ENCODE measurements around the gene MRPL37. TPM values are rescaled to one million over a fixed set of nuclear protein-coding genes. Genes with fewer than 3 reads are reported as not detected.

MRPL37 gene
- total RNA-seq, 1 experiment from 2014 or later = 138 TPM

- TF ChIP-seq POLR2AphosphoS5 (IDR thresholded peaks at IDR 0.05; ENCODE audit: low read depth, low read length) = no peak
- no peak for TF ChIP-seq CTCF (IDR thresholded peaks at IDR 0.05)
- no peak for TF ChIP-seq TCF7L2 (IDR thresholded peaks at IDR 0.05; ENCODE audit: low read depth, low read length)
- no peak for TF ChIP-seq REST (IDR thresholded peaks at IDR 0.05; ENCODE audit: insufficient read depth in 1 of 2, low read depth in 2 of 2, low read length in 1 of 2)
- no peak for TF ChIP-seq SIN3A (IDR thresholded peaks at IDR 0.05; ENCODE audit: borderline replicate concordance, insufficient read depth, low read depth, low read length)
- ChIA-PET CTCF (no interaction called here), POLR2A (no interaction called here)
- Histone ChIP-seq H3K36me3 (ENCODE audit: control insufficient read depth, insufficient read depth, low read length) (no peaks in the 10 kb centered on the region), H3K27me3 (ENCODE audit: control insufficient read depth, insufficient read depth, low read length) (no peaks in the 10 kb centered on the region), H3K27ac (ENCODE audit: low read length) (no peak overlapping the region), H3K9me3 (ENCODE audit: control insufficient read depth, insufficient read depth, low read depth, low read length) (no peaks in the 10 kb centered on the region), H3K4me3 (ENCODE audit: low read depth in 2 of 2, low read length in 2 of 2) (no peak overlapping the region), H3K4me1 (ENCODE audit: control insufficient read depth, insufficient read depth, low read length) (peaks cover 11% of the 10 kb centered on the region)
- in situ Hi-C loops (cut with HindIII; ENCODE audit: low pct_unique_long_range_greater_than_20kb, low sequenced_read_pairs) (no loop called here), intact Hi-C loops (cut with micrococcal nuclease; ENCODE audit: unreplicated experiment) (no loop called here)
- no TSS peak for BruUV-seq (replicated peaks)
- no peak for ATAC-seq
- DNase-seq (ENCODE audit: low read depth, low spot score) = no peak
These were observed 45.5 kb downstream of the MRPL37 start for GRCh38 chr1:54245501-54245900.

- Histone ChIP-seq H3K27ac (ENCODE audit: low read length) (no peak overlapping the region), H3K36me3 (ENCODE audit: control insufficient read depth, insufficient read depth, low read length) (no peaks in the 10 kb centered on the region), H3K4me3 (ENCODE audit: low read depth in 2 of 2, low read length in 2 of 2) (no peak overlapping the region), H3K27me3 (ENCODE audit: control insufficient read depth, insufficient read depth, low read length) (no peaks in the 10 kb centered on the region), H3K9me3 (ENCODE audit: control insufficient read depth, insufficient read depth, low read depth, low read length) (no peaks in the 10 kb centered on the region), H3K4me1 (ENCODE audit: control insufficient read depth, insufficient read depth, low read length) (peaks cover 14% of the 10 kb centered on the region)
- ChIA-PET CTCF (interaction anchor here (0.5 kb wide), 1 partner anchor 127 kb away, joined by 3 read pairs; no protein-coding TSS in a partner anchor), POLR2A (no interaction called here)
- TF ChIP-seq SIN3A (IDR thresholded peaks at IDR 0.05; ENCODE audit: borderline replicate concordance, insufficient read depth, low read depth, low read length) (no peak), POLR2AphosphoS5 (IDR thresholded peaks at IDR 0.05; ENCODE audit: low read depth, low read length) (no peak), CTCF (IDR thresholded peaks at IDR 0.05) (no peak), REST (IDR thresholded peaks at IDR 0.05; ENCODE audit: insufficient read depth in 1 of 2, low read depth in 2 of 2, low read length in 1 of 2) (no peak), TCF7L2 (IDR thresholded peaks at IDR 0.05; ENCODE audit: low read depth, low read length) (no peak)
- DNase-seq (ENCODE audit: low read depth, low spot score) (no peak), ATAC-seq (no peak)
- intact Hi-C loops (cut with micrococcal nuclease; ENCODE audit: unreplicated experiment) = no loop called here
- no TSS peak for BruUV-seq (replicated peaks)
- in situ Hi-C loops (cut with HindIII; ENCODE audit: low pct_unique_long_range_greater_than_20kb, low sequenced_read_pairs) = no loop called here
These were observed 46.3 kb downstream of the MRPL37 start for GRCh38 chr1:54246116-54246721.

All from Panc1 (cell line).